ENCODE measurements around the gene AMOTL1. TPM values are rescaled to one million over a fixed set of nuclear protein-coding genes. Genes with fewer than 3 reads are reported as not detected.

Gene AMOTL1
- total and polyA plus RNA-seq, 2 donors from 2014 or later = 6.1 to 52.3 TPM

DNA sequence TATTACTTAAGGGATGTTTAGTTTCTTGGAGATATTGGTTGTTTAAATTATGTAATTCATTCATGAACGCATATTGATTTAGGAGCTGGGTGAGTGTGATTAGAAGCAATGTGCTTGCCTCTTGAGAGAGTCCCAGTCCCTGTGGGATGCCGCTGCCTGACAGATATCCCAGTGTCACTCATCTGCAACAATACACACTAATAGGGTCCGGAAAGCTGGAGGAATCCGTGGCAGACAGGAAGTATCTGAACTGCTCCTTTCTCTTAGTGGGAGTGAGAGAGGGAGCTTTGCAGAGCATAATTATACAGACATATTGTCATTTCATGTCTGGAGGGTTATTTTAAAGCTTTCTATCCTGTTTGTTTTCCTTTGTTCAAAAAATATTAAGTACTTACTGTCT lies 17.4 kb downstream of the AMOTL1 start:
- peak in 1 of 5 donors; percentile 36 for DNase-seq
- no peak overlapping the region for H3K4me3 ChIP-seq (ENCODE audit: low read length in 3 of 3)
- H3K4me1 ChIP-seq (ENCODE audit: control insufficient read depth in 2 of 3, insufficient read depth in 2 of 3, low read depth in 1 of 3, low read length in 3 of 3) = peaks cover 0 to 7% (median 0%) of the 10 kb centered on the region in 3 donors
- H3K36me3 ChIP-seq (ENCODE audit: control insufficient read depth in 2 of 3, insufficient read depth in 3 of 3, low read length in 3 of 3) = no peaks in the 10 kb centered on the region
- no peaks in the 10 kb centered on the region for H3K9me3 ChIP-seq (ENCODE audit: control insufficient read depth in 2 of 3, insufficient read depth in 1 of 3, low read length in 3 of 3)
- H3K9ac ChIP-seq (ENCODE audit: low read length in 3 of 3) = no peak overlapping the region
- H3K27ac ChIP-seq (ENCODE audit: low read depth in 2 of 2, low read length in 2 of 2) = no peak overlapping the region
- intact Hi-C loops (cut with DNase I) = no loop called here
- no peak for FAIRE-seq
- TF ChIP-seq, protein P1, sequence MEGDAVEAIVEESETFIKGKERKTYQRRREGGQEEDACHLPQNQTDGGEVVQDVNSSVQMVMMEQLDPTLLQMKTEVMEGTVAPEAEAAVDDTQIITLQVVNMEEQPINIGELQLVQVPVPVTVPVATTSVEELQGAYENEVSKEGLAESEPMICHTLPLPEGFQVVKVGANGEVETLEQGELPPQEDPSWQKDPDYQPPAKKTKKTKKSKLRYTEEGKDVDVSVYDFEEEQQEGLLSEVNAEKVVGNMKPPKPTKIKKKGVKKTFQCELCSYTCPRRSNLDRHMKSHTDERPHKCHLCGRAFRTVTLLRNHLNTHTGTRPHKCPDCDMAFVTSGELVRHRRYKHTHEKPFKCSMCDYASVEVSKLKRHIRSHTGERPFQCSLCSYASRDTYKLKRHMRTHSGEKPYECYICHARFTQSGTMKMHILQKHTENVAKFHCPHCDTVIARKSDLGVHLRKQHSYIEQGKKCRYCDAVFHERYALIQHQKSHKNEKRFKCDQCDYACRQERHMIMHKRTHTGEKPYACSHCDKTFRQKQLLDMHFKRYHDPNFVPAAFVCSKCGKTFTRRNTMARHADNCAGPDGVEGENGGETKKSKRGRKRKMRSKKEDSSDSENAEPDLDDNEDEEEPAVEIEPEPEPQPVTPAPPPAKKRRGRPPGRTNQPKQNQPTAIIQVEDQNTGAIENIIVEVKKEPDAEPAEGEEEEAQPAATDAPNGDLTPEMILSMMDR (IDR thresholded peaks at IDR 0.05; ENCODE audit: borderline replicate concordance, extremely low read depth, insufficient read depth) = no peak
- no peaks in the 10 kb centered on the region for H3K27me3 ChIP-seq (ENCODE audit: control insufficient read depth, insufficient read depth, low read length)

GRCh38 chr11:94786264-94787126 lies 18.3 kb downstream of the AMOTL1 start:
- TF ChIP-seq, protein P1 (IDR thresholded peaks at IDR 0.05; ENCODE audit: borderline replicate concordance, extremely low read depth, insufficient read depth) = peak; percentile 54

DNA sequence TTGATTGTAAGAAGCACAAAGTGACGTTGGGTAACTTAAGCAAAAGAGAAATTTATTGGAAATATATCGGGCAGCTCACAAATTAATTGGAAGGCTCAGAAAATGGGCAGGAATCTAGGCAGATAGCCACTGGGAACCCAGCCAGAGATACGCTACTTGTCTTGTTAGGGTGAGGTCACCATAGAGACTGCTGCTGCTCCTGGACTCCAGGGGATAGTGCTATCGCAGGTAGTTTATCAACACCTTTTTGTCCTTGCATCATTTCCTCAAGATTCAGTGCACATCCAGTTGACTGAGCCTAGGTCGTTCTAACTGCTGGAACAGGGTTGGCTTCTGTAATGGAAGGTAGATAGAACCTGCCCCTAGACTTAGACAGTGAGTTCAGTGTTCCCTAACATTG lies 19.6 kb downstream of the AMOTL1 start:
- no peaks in the 10 kb centered on the region for H3K36me3 ChIP-seq (ENCODE audit: control insufficient read depth in 2 of 3, insufficient read depth in 3 of 3, low read length in 3 of 3)
- H3K27me3 ChIP-seq (ENCODE audit: control insufficient read depth, insufficient read depth, low read length) = no peaks in the 10 kb centered on the region
- H3K9me3 ChIP-seq (ENCODE audit: control insufficient read depth in 2 of 3, insufficient read depth in 1 of 3, low read length in 3 of 3) = no peaks in the 10 kb centered on the region
- intact Hi-C loops (cut with DNase I) = no loop called here
- TF ChIP-seq, protein P1 (IDR thresholded peaks at IDR 0.05; ENCODE audit: borderline replicate concordance, extremely low read depth, insufficient read depth) = no peak
- peaks cover 0 to 11% (median 4%) of the 10 kb centered on the region in 3 donors for H3K4me1 ChIP-seq (ENCODE audit: control insufficient read depth in 2 of 3, insufficient read depth in 2 of 3, low read depth in 1 of 3, low read length in 3 of 3)
- FAIRE-seq (no peak), DNase-seq (no peak)
- H3K27ac ChIP-seq (ENCODE audit: low read depth in 2 of 2, low read length in 2 of 2) = no peak overlapping the region
- no peak overlapping the region for H3K4me3 ChIP-seq (ENCODE audit: low read length in 3 of 3)
- no peak overlapping the region for H3K9ac ChIP-seq (ENCODE audit: low read length in 3 of 3)

More at GRCh38 chr11:94786264-94787126, 18.3 kb downstream of the AMOTL1 start:
- no peaks in the 10 kb centered on the region for H3K27me3 ChIP-seq (ENCODE audit: control insufficient read depth, insufficient read depth, low read length)
- peaks cover 0 to 7% (median 3%) of the 10 kb centered on the region in 3 donors for H3K4me1 ChIP-seq (ENCODE audit: control insufficient read depth in 2 of 3, insufficient read depth in 2 of 3, low read depth in 1 of 3, low read length in 3 of 3)
- peak in 2 of 5 donors; percentile 60 to 62 for DNase-seq
- H3K9me3 ChIP-seq (ENCODE audit: control insufficient read depth in 2 of 3, insufficient read depth in 1 of 3, low read length in 3 of 3) = no peaks in the 10 kb centered on the region
- FAIRE-seq = peak; percentile 81
- no peaks in the 10 kb centered on the region for H3K36me3 ChIP-seq (ENCODE audit: control insufficient read depth in 2 of 3, insufficient read depth in 3 of 3, low read length in 3 of 3)
- intact Hi-C loops (cut with DNase I) = no loop called here
- H3K4me3 ChIP-seq (ENCODE audit: low read length in 3 of 3) = no peak overlapping the region
- no peak overlapping the region for H3K9ac ChIP-seq (ENCODE audit: low read length in 3 of 3)
- no peak overlapping the region for H3K27ac ChIP-seq (ENCODE audit: low read depth in 2 of 2, low read length in 2 of 2)
